GM20000 (cell line): ENCODE results near the gene NRP1.

Experiments used
- DNase-seq: peaks from one replicate; pipeline ENCODE4 v3.0.0; 2012; ENCODE audit warnings: low spot score
- CTCF ChIP-seq: IDR thresholded peaks from 2 replicates; pipeline ENCODE4 v1.5.1; 2012; ENCODE audit warnings: mild to moderate bottlenecking, control low read depth; ENCODE audit errors: extremely low read depth, missing control alignments

NRP1 gene

GRCh38 chr10:33245343-33245742 lies 89.1 kb downstream of the NRP1 start:
- TF ChIP-seq CTCF = no peak
- DNase-seq = no peak

DNA sequence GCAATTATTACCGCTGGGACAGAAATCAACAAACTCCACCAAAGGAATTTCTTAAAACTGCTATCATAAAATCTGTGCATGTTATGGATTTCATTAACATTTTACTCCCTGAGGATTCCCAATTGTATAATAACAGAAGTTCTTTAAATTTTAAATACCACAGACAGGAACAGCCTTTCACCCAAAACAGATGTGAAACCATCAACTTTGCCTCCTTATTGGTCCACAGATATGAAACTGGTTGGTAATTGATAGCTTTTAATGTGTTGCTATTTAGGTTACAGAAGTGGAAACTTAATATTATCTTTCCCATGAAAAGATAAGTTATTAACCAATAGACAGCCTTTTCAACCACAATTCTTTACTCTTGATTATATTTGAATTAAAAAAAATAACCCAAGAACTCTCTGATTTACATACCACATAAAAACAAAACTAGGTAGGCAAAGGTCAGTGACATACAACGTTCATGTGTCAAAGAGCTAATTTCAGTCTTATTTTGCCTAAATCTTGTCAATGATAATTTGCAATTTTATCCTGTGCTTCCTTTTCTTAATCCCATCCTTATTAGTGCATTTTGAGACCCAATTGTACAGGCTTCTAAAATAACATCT lies 90.0 kb downstream of the NRP1 start:
- no peak for TF ChIP-seq CTCF
- DNase-seq = no peak

DNA sequence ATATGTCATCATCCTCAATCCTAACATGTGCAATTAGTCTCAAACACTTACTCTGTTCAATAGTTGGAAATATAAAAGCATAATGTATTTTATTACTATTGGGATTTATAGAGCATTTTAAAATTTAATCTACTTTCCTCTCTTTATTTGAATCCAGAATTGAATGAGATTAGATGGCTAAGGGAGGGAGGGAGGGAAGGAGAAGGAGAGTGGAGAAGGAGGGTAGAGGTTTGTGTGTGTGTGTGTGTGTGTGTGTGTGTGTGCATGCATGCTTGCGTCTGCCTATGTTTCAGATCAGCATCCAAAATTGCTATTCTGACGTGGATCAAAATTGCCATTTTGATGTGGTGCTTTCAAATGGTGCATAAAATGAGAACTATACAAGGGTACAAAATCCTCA lies 90.8 kb downstream of the NRP1 start:
- no peak for TF ChIP-seq CTCF
- DNase-seq = no peak

DNA sequence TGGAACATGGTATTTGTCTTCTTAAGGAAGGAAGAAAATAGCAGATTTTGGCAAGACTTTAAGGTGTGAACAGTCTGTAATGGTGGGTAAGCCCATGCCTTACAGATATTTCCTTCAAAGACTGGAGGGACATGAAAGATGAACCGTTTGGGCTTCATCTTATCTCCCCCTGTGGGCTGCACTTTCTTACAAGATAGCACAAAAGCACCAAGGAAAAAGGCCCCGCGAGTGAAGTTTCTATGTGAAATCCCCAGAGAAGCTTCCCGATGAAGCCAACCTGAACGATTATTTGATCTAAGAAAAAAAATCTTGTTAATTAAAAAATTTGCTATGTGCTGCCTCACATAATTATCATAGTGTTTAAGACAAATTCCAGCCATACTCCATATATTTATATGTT lies 91.5 kb downstream of the NRP1 start:
- no peak for TF ChIP-seq CTCF
- no peak for DNase-seq

DNA sequence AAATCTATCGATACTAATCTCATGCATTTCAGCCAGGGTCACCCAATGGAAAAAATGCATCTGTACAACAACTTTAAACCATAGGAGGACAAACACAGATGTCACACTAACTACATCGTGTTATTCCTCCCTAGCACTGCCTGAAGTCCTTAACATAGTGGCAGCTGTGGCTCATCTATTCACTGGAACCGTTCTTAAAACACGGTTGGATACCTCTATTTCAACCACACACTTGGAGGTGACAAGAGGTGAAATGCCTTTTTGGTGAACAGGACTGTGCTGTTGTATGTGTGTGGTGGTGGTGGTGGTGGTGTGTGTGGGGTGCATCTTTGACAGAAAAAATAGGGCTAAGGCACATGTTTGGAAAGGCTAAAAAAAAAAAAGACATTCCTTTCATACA lies 93.1 kb downstream of the NRP1 start:
- TF ChIP-seq CTCF = no peak
- no peak for DNase-seq

GRCh38 chr10:33240931-33241330 lies 93.5 kb downstream of the NRP1 start:
- no peak for DNase-seq
- no peak for TF ChIP-seq CTCF

- no peak for TF ChIP-seq CTCF
- DNase-seq = no peak
Measured at GRCh38 chr10:33240258-33240657, 94.2 kb downstream of the NRP1 start.
